ENCODE results near the gene BEST1.
"Not testable (repeated sequence)": the region's sequence is repeated elsewhere in the genome, so short reads cannot be mapped to it uniquely, and the experiment has no call there.

BEST1 gene

GRCh38 chr11:61974766-61975631, 24.8 kb downstream of the BEST1 start:
- FAIRE-seq = no peak

GRCh38 chr11:61975638-61976419, 25.7 kb downstream of the BEST1 start:
- FAIRE-seq = no peak

More at GRCh38 chr11:61974766-61975631, 24.8 kb downstream of the BEST1 start:
- DNase-seq (ENCODE audit: extremely low spot score, insufficient read length, low read depth) = no peak

GRCh38 chr11:61976420-61976800, 26.3 kb downstream of the BEST1 start:
- FAIRE-seq (no peak), DNase-seq (ENCODE audit: extremely low spot score, insufficient read length, low read depth) (no peak)

More at GRCh38 chr11:61975638-61976419, 25.7 kb downstream of the BEST1 start:
- DNase-seq (ENCODE audit: extremely low spot score, insufficient read length, low read depth) = no peak

- DNase-seq (ENCODE audit: extremely low spot score, insufficient read length, low read depth) = no peak
- no peak for FAIRE-seq
Measured at GRCh38 chr11:61976813-61977475, 26.8 kb downstream of the BEST1 start.

GRCh38 chr11:61978703-61979661, 28.8 kb downstream of the BEST1 start:
- DNase-seq (ENCODE audit: extremely low spot score, insufficient read length, low read depth) = no peak
- no peak for FAIRE-seq

- no peak for DNase-seq (ENCODE audit: extremely low spot score, insufficient read length, low read depth)
- FAIRE-seq = no peak
Measured at GRCh38 chr11:61980783-61981541, 30.8 kb downstream of the BEST1 start.

GRCh38 chr11:61983419-61983818, 33.3 kb downstream of the BEST1 start:
- FAIRE-seq = no peak

GRCh38 chr11:61985869-61986268, 35.7 kb downstream of the BEST1 start:
- DNase-seq (ENCODE audit: extremely low spot score, insufficient read length, low read depth) = no peak
- no peak for FAIRE-seq

More at GRCh38 chr11:61983419-61983818, 33.3 kb downstream of the BEST1 start:
- no peak for DNase-seq (ENCODE audit: extremely low spot score, insufficient read length, low read depth)

GRCh38 chr11:61994981-61995380, 44.8 kb downstream of the BEST1 start:
- DNase-seq (ENCODE audit: extremely low spot score, insufficient read length, low read depth) (no peak), FAIRE-seq (no peak)

GRCh38 chr11:61996933-61997332, 46.8 kb downstream of the BEST1 start:
- no peak for DNase-seq (ENCODE audit: extremely low spot score, insufficient read length, low read depth)
- FAIRE-seq = no peak

- FAIRE-seq (no peak), DNase-seq (ENCODE audit: extremely low spot score, insufficient read length, low read depth) (no peak)
Measured at GRCh38 chr11:61999141-61999975, 49.2 kb downstream of the BEST1 start.

GRCh38 chr11:62000539-62001446, 50.6 kb downstream of the BEST1 start:
- FAIRE-seq (no peak), DNase-seq (ENCODE audit: extremely low spot score, insufficient read length, low read depth) (no peak)

- FAIRE-seq (no peak), DNase-seq (ENCODE audit: extremely low spot score, insufficient read length, low read depth) (no peak)
Measured at GRCh38 chr11:62001450-62002191, 51.5 kb downstream of the BEST1 start.

GRCh38 chr11:62002283-62002682, 52.1 kb downstream of the BEST1 start:
- not testable (repeated sequence) for FAIRE-seq; DNase-seq (ENCODE audit: extremely low spot score, insufficient read length, low read depth)

GRCh38 chr11:62004473-62004872, 54.3 kb downstream of the BEST1 start:
- FAIRE-seq = peak; percentile 33
- DNase-seq (ENCODE audit: extremely low spot score, insufficient read length, low read depth) = peak; percentile 28

GRCh38 chr11:62008193-62008592, 58.0 kb downstream of the BEST1 start:
- DNase-seq (ENCODE audit: extremely low spot score, insufficient read length, low read depth) (no peak), FAIRE-seq (no peak)

All from GM18507 (cell line).